Glutamatergic neuron (in vitro differentiated cells): ENCODE results near the gene DAND5. TPM values are rescaled to one million over a fixed set of nuclear protein-coding genes. Genes with fewer than 3 reads are reported as not detected.

Experiments used
- DNase-seq: peaks from one replicate; pipeline ENCODE4 v3.0.0; 2022
- H3K27ac Mint-ChIP-seq: one replicate; pipeline ENCODE4 v1.8.0; 2020; ENCODE audit warnings: mild to moderate bottlenecking, mixed read lengths, inconsistent platforms; ENCODE audit not compliant: unreplicated experiment
- H3K27me3 Mint-ChIP-seq: one replicate; pipeline ENCODE4 v1.8.0; 2020; ENCODE audit warnings: mild to moderate bottlenecking, moderate library complexity, mixed read lengths, inconsistent platforms; ENCODE audit not compliant: unreplicated experiment
- H3K36me3 Mint-ChIP-seq: one replicate; pipeline ENCODE4 v1.8.0; 2020; ENCODE audit warnings: mild to moderate bottlenecking, mixed read lengths, inconsistent platforms; ENCODE audit not compliant: unreplicated experiment
- H3K4me1 Mint-ChIP-seq: one replicate; pipeline ENCODE4 v1.8.0; 2020; ENCODE audit warnings: mild to moderate bottlenecking, low read depth, mixed read lengths, inconsistent platforms; ENCODE audit not compliant: unreplicated experiment
- H3K4me3 Mint-ChIP-seq: one replicate; pipeline ENCODE4 v1.8.0; 2020; ENCODE audit warnings: mild to moderate bottlenecking, mixed read lengths, inconsistent platforms; ENCODE audit not compliant: unreplicated experiment
- H3K9me3 Mint-ChIP-seq: one replicate; pipeline ENCODE4 v1.8.0; 2020; ENCODE audit warnings: mild to moderate bottlenecking, moderate library complexity, mixed read lengths, inconsistent platforms; ENCODE audit not compliant: unreplicated experiment
- total RNA-seq: library from RNA; stranded (reverse); fragmentation: NEBNext Ultra II Directional; extraction: Animal tissue kit (Norgen Biotek cat#: 25700); gene quantifications from one replicate; pipeline ENCODE4 v1.2.1, GENCODE V29; 2021; ENCODE audit not compliant: unreplicated experiment
- TF ChIP-seq, protein P1 (sequence below): fragments of 200-600 bp; sonication (generic); IDR thresholded peaks from one replicate; pipeline ENCODE4 v1.5.0; 2021; ENCODE audit not compliant: partially characterized antibody, unreplicated experiment

Gene DAND5
- total RNA-seq, 1 donor from 2014 or later = 0.44 TPM

DNA sequence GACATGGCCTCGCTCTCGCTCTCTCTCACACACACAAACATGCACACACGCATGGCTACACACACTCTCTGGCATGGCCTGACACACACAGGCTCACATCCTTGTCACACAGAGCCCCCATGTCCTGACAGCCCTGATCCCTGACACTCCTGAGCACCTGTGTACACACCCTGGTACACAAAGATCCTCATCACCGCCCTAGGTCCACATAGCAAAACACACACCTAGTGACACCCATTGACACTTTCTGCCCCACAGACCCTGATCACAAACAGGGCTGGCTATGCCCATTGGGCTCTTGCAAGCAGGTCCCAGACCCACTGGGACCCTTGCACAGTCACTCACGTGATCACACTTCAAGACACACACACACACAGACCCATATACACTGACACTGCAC lies 21.9 kb downstream of the DAND5 start:
- DNase-seq = no peak
- Mint-ChIP-seq H3K27ac (no peak overlapping the region), H3K9me3 (peaks cover 13% of the 10 kb centered on the region), H3K27me3 (peaks cover 29% of the 10 kb centered on the region), H3K36me3 (peaks cover 5% of the 10 kb centered on the region), H3K4me1 (peaks cover 3% of the 10 kb centered on the region), H3K4me3 (no peak overlapping the region)
- TF ChIP-seq, protein P1, sequence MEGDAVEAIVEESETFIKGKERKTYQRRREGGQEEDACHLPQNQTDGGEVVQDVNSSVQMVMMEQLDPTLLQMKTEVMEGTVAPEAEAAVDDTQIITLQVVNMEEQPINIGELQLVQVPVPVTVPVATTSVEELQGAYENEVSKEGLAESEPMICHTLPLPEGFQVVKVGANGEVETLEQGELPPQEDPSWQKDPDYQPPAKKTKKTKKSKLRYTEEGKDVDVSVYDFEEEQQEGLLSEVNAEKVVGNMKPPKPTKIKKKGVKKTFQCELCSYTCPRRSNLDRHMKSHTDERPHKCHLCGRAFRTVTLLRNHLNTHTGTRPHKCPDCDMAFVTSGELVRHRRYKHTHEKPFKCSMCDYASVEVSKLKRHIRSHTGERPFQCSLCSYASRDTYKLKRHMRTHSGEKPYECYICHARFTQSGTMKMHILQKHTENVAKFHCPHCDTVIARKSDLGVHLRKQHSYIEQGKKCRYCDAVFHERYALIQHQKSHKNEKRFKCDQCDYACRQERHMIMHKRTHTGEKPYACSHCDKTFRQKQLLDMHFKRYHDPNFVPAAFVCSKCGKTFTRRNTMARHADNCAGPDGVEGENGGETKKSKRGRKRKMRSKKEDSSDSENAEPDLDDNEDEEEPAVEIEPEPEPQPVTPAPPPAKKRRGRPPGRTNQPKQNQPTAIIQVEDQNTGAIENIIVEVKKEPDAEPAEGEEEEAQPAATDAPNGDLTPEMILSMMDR = no peak

- peaks cover 3% of the 10 kb centered on the region for H3K4me1 Mint-ChIP-seq
Measured at GRCh38 chr19:12992729-12993128, 23.4 kb downstream of the DAND5 start.

GRCh38 chr19:12993562-12993961 lies 24.2 kb downstream of the DAND5 start:
- no peak for DNase-seq
- TF ChIP-seq, protein P1 = no peak
- H3K36me3 Mint-ChIP-seq = peaks cover 10% of the 10 kb centered on the region
- peaks cover 13% of the 10 kb centered on the region for H3K9me3 Mint-ChIP-seq
- H3K4me1 Mint-ChIP-seq = peaks cover 3% of the 10 kb centered on the region
- H3K27ac Mint-ChIP-seq = no peak overlapping the region
- peaks cover 35% of the 10 kb centered on the region for H3K27me3 Mint-ChIP-seq
- no peak overlapping the region for H3K4me3 Mint-ChIP-seq

More at GRCh38 chr19:12992729-12993128, 23.4 kb downstream of the DAND5 start:
- Mint-ChIP-seq H3K27me3 (peaks cover 29% of the 10 kb centered on the region), H3K27ac (no peak overlapping the region), H3K36me3 (peaks cover 5% of the 10 kb centered on the region), H3K9me3 (peaks cover 11% of the 10 kb centered on the region), H3K4me3 (no peak overlapping the region)
- no peak for DNase-seq
- TF ChIP-seq, protein P1 = no peak

- no peak within 1 kb of the TSS for H3K27ac Mint-ChIP-seq
Measured at GRCh38 chr19:12994701-12995595, 25.6 kb downstream of the DAND5 start, which contains the start of gene NFIX. TSS of gene NFIX (plus strand) at chr19:12995475. CDS start at chr19:12995838, 363 bp downstream.

More at GRCh38 chr19:12994701-12995595, 25.6 kb downstream of the DAND5 start, which contains the start of gene NFIX:
- TF ChIP-seq, protein P1 = no peak
- H3K4me1 Mint-ChIP-seq = peaks cover 3% of the 10 kb centered on the region
- peaks cover 41% of the 10 kb centered on the region for H3K27me3 Mint-ChIP-seq
- H3K4me3 Mint-ChIP-seq = peak within 1 kb of the TSS; percentile 95
- H3K36me3 Mint-ChIP-seq = peaks cover 10% of the 10 kb centered on the region
- peaks cover 15% of the 10 kb centered on the region for H3K9me3 Mint-ChIP-seq
- no peak for DNase-seq
